Type B pancreatic cell (in vitro differentiated cells): Measurements from ENCODE around the gene RSKR. TPM values are rescaled to one million over a fixed set of nuclear protein-coding genes. Genes with fewer than 3 reads are reported as not detected.

Experiments
- DNase-seq: peaks from one replicate; pipeline ENCODE4 v3.0.0; 2021; ENCODE audit warnings: mixed read lengths; ENCODE audit not compliant: unreplicated experiment; ENCODE audit errors: extremely low spot score
- H3K27ac Mint-ChIP-seq: 2 replicates; pipeline ENCODE4 v1.8.0; 2021; ENCODE audit warnings: mild to moderate bottlenecking, mixed read lengths
- H3K27me3 Mint-ChIP-seq: 2 replicates; pipeline ENCODE4 v1.8.0; 2021; ENCODE audit warnings: mixed read lengths
- H3K36me3 Mint-ChIP-seq: 2 replicates; pipeline ENCODE4 v1.8.0; 2021; ENCODE audit warnings: mixed read lengths
- H3K4me1 Mint-ChIP-seq: one replicate; pipeline ENCODE4 v1.8.0; 2021; ENCODE audit warnings: mixed read lengths; ENCODE audit not compliant: unreplicated experiment
- H3K4me3 Mint-ChIP-seq: 2 replicates; pipeline ENCODE4 v1.8.0; 2021; ENCODE audit warnings: mild to moderate bottlenecking, mixed read lengths
- H3K9me3 Mint-ChIP-seq: 2 replicates; pipeline ENCODE4 v1.8.0; 2021; ENCODE audit warnings: mixed read lengths
- total RNA-seq: library from RNA; stranded (reverse); gene quantifications from 2 replicates; pipeline ENCODE4 v1.2.1, GENCODE V29; 2021; ENCODE audit warnings: low replicate concordance
- TF ChIP-seq, protein P1 (sequence below): fragments of 200-600 bp; sonication (generic); conservative IDR thresholded peaks from 2 replicates; pipeline ENCODE4 v1.5.0; 2021; ENCODE audit warnings: antibody characterized with exemption, mild to moderate bottlenecking

The RSKR gene
- total RNA-seq, 1 donor from 2014 or later = 27.7 TPM

DNA sequence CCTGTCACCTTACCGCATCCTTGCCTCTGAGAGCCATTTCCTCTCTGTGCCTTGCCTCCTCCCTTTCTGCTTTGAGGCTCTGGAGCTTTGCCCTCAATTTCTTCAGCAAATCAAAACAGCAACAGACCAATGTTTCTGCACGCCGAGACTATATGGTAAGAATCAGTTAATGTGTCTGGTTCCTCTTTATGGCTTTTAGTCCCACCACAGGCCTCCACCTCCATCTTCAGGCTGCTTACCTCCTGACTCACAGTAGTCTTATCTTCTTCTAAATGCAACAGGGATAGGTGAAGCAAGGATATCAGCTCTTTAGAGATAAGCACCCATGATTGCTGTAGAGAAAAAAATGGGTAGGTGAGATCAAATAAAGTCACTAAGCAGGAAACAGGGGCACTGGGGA lies 28.1 kb downstream of the RSKR start:
- no peak overlapping the region for H3K4me3 Mint-ChIP-seq
- no peak overlapping the region for H3K27ac Mint-ChIP-seq
- H3K4me1 Mint-ChIP-seq = no peaks in the 10 kb centered on the region
- H3K27me3 Mint-ChIP-seq = no peaks in the 10 kb centered on the region
- no peaks in the 10 kb centered on the region for H3K9me3 Mint-ChIP-seq
- H3K36me3 Mint-ChIP-seq = peaks cover 10% of the 10 kb centered on the region
- no peak for DNase-seq
- TF ChIP-seq, protein P1, sequence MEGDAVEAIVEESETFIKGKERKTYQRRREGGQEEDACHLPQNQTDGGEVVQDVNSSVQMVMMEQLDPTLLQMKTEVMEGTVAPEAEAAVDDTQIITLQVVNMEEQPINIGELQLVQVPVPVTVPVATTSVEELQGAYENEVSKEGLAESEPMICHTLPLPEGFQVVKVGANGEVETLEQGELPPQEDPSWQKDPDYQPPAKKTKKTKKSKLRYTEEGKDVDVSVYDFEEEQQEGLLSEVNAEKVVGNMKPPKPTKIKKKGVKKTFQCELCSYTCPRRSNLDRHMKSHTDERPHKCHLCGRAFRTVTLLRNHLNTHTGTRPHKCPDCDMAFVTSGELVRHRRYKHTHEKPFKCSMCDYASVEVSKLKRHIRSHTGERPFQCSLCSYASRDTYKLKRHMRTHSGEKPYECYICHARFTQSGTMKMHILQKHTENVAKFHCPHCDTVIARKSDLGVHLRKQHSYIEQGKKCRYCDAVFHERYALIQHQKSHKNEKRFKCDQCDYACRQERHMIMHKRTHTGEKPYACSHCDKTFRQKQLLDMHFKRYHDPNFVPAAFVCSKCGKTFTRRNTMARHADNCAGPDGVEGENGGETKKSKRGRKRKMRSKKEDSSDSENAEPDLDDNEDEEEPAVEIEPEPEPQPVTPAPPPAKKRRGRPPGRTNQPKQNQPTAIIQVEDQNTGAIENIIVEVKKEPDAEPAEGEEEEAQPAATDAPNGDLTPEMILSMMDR = no peak

DNA sequence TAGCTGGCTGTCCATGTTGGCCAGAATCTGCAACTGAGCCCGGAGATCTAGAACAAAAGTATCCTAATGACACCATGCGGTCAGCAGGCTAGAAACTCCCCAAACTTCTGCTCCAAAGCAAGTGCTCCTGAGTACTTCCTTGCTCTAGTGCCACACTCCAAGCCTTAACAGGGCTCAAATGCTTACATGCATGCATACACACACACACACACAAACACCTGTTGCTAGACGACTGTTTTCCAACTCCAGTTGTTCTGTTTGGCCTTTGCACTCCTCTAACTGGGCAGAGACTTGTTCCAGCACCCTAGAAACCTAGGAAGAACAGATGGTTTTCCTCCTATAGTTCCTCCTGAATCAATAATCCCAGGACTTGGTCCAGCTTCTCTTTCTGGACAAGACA lies 29.6 kb downstream of the RSKR start:
- no peak overlapping the region for H3K4me3 Mint-ChIP-seq
- H3K27me3 Mint-ChIP-seq = no peaks in the 10 kb centered on the region
- H3K4me1 Mint-ChIP-seq = no peaks in the 10 kb centered on the region
- TF ChIP-seq, protein P1 = no peak
- no peak overlapping the region for H3K27ac Mint-ChIP-seq
- H3K36me3 Mint-ChIP-seq = peaks cover 10% of the 10 kb centered on the region
- no peaks in the 10 kb centered on the region for H3K9me3 Mint-ChIP-seq
- DNase-seq = no peak

DNA sequence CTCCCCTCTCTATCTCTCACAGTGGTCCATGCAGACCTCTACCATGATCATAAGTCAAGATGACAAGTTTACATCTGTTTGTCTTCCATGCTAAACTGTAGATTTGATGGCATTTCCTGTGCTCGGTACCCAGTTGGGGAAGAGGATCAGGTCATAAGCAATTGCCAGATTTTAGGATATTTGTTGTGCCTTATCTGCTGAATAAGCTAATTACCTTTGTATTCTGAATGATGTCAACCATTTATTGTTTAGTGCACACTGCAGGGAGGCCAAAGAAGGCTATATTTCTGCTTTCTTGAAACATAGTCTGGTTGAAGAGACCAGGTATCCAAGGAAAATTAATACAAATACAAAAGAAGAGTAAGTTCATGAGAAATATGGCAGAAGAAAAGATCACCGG lies 31.5 kb downstream of the RSKR start:
- TF ChIP-seq, protein P1 = no peak
- Mint-ChIP-seq H3K4me3 (no peak overlapping the region), H3K27me3 (no peaks in the 10 kb centered on the region), H3K36me3 (peaks cover 5% of the 10 kb centered on the region), H3K4me1 (no peaks in the 10 kb centered on the region), H3K9me3 (no peaks in the 10 kb centered on the region), H3K27ac (no peak overlapping the region)
- DNase-seq = no peak

DNA sequence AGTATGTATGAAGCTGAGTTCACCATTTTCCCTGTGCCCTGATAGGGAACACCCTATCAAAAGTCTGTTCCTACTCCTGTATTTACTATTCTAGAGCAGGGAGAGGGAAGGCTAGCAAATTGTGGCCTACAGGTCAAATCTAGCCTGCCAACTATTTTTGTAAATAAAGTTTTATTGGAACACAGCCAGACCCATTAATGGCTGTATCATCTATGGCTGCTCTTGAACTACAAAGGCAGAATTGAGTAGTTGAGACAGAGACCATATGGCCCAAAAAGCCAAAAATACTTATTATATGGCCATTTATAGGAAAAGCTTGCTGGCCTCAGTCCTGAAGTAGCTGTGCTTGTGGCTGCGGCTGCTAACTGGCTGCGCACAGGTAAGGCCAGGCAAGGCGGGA lies 33.0 kb downstream of the RSKR start:
- peaks cover 4% of the 10 kb centered on the region for H3K36me3 Mint-ChIP-seq
- H3K27ac Mint-ChIP-seq = no peak overlapping the region
- peaks cover 5% of the 10 kb centered on the region for H3K4me1 Mint-ChIP-seq
- no peak for DNase-seq
- no peaks in the 10 kb centered on the region for H3K27me3 Mint-ChIP-seq
- H3K9me3 Mint-ChIP-seq = no peaks in the 10 kb centered on the region
- TF ChIP-seq, protein P1 = no peak
- no peak overlapping the region for H3K4me3 Mint-ChIP-seq

DNA sequence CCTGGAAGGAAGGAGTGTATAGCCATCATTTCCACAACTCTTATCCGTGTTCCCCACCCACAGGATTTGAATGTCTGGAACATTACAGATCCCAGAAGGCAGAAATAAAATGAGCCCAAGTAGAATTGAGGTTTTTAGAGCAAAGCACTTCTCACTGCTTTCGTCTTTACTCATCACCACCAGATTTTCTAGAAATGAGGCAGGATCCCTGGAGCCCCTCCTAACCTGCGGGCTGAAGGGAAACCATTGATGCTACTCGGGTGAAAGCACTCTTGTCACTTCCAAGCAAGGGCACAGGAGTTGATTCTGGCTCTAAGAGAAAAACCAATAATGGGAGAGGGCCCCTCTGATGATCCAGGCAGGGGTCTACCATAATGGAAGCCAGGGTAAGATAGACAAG lies 34.5 kb downstream of the RSKR start:
- DNase-seq = no peak
- Mint-ChIP-seq H3K9me3 (no peaks in the 10 kb centered on the region), H3K36me3 (no peaks in the 10 kb centered on the region), H3K4me3 (no peak overlapping the region), H3K27ac (no peak overlapping the region), H3K27me3 (no peaks in the 10 kb centered on the region), H3K4me1 (peaks cover 5% of the 10 kb centered on the region)
- TF ChIP-seq, protein P1 = no peak
